Measurements from ENCODE around the gene RNF144B. TPM values are rescaled to one million over a fixed set of nuclear protein-coding genes. Genes with fewer than 3 reads are reported as not detected.

RNF144B gene
- total RNA-seq, 6 experiments from 2014 or later: 7.6 to 19.1 (median 10.2) TPM

- intact Hi-C loops (cut with DNase I): no loop called here
- DNase-seq (no peak), ATAC-seq (no peak)
- Histone ChIP-seq H3K4me3 (no peak overlapping the region), H3K27ac (no peak overlapping the region), H3K36me3 (no peaks in the 10 kb centered on the region), H3K4me1 (peaks cover 0 to 16% (median 7%) of the 10 kb centered on the region in 4 donors), H3K27me3 (no peaks in the 10 kb centered on the region), H3K9me3 (no peaks in the 10 kb centered on the region)
- 96% methylated on average over 4 of the region's 4 CpGs for WGBS (ENCODE audit: insufficient coverage, low coverage, low lambda C conversion rate, missing lambda C conversion rate)
- TF ChIP-seq CTCF (IDR thresholded peaks at IDR 0.05) (no peak), POLR2A (IDR thresholded peaks at IDR 0.05) (no peak)
Observed at GRCh38 chr6:18429655-18430297, 42.6 kb downstream of the RNF144B start.

- no peak for TF ChIP-seq POLR2A (IDR thresholded peaks at IDR 0.05)
- no peak for TF ChIP-seq CTCF (IDR thresholded peaks at IDR 0.05)
- H3K4me1 ChIP-seq: peaks cover 0 to 16% (median 7%) of the 10 kb centered on the region in 4 donors
- WGBS (ENCODE audit: insufficient coverage, low coverage, low lambda C conversion rate, missing lambda C conversion rate): 78% methylated on average over 2 of the region's 2 CpGs
- no peaks in the 10 kb centered on the region for H3K9me3 ChIP-seq
- peak overlapping the region in 1 of 3 donors; percentile 37 for H3K27ac ChIP-seq
- no peaks in the 10 kb centered on the region for H3K36me3 ChIP-seq
- no peak overlapping the region for H3K4me3 ChIP-seq
- H3K27me3 ChIP-seq: no peaks in the 10 kb centered on the region
- ATAC-seq (peak in 1 of 4 donors; percentile 17), DNase-seq (no peak)
- intact Hi-C loops (cut with DNase I): no loop called here
Observed at GRCh38 chr6:18431581-18431980, 44.4 kb downstream of the RNF144B start.

- peak overlapping the region in 2 of 3 donors; percentile 27 to 37 for H3K27ac ChIP-seq
- DNase-seq (no peak), ATAC-seq (peak; percentile 78 to 89 (median 82))
- no peak for TF ChIP-seq POLR2A (IDR thresholded peaks at IDR 0.05)
- TF ChIP-seq CTCF (IDR thresholded peaks at IDR 0.05): no peak
- peaks cover 0 to 16% (median 7%) of the 10 kb centered on the region in 4 donors for H3K4me1 ChIP-seq
- no peaks in the 10 kb centered on the region for H3K27me3 ChIP-seq
- no peaks in the 10 kb centered on the region for H3K9me3 ChIP-seq
- no peak overlapping the region for H3K4me3 ChIP-seq
- intact Hi-C loops (cut with DNase I): no loop called here
- WGBS (ENCODE audit: insufficient coverage, low coverage, low lambda C conversion rate, missing lambda C conversion rate): 63% methylated on average over 3 of the region's 3 CpGs
- no peaks in the 10 kb centered on the region for H3K36me3 ChIP-seq
Observed at GRCh38 chr6:18432180-18432579, 45.0 kb downstream of the RNF144B start.

GRCh38 chr6:18432619-18433018 lies 45.5 kb downstream of the RNF144B start:
- Histone ChIP-seq H3K27ac (peak overlapping the region in 2 of 3 donors; percentile 27 to 30), H3K4me3 (no peak overlapping the region), H3K4me1 (peaks cover 0 to 16% (median 7%) of the 10 kb centered on the region in 4 donors), H3K27me3 (no peaks in the 10 kb centered on the region), H3K9me3 (no peaks in the 10 kb centered on the region), H3K36me3 (no peaks in the 10 kb centered on the region)
- ATAC-seq (peak in 3 of 4 donors; percentile 3 to 16 (median 6)), DNase-seq (no peak)
- TF ChIP-seq POLR2A (IDR thresholded peaks at IDR 0.05): no peak
- TF ChIP-seq CTCF (IDR thresholded peaks at IDR 0.05): no peak
- intact Hi-C loops (cut with DNase I): no loop called here
- 92% methylated on average over 2 of the region's 3 CpGs for WGBS (ENCODE audit: insufficient coverage, low coverage, low lambda C conversion rate, missing lambda C conversion rate)
